WI38 (cell line): ENCODE data around the gene JPH2.

Experiments used
- H3K4me3 ChIP-seq: 2 replicates; pipeline ENCODE4 v1.5.1; 2011; ENCODE audit warnings: low read depth, mild to moderate bottlenecking, control low read depth, low read length
- TF ChIP-seq, protein P1 (sequence below): IDR thresholded peaks from 2 replicates; pipeline ENCODE4 v1.5.1; 2012; ENCODE audit warnings: low read depth, mild to moderate bottlenecking, control low read depth, low read length

JPH2 gene

DNA sequence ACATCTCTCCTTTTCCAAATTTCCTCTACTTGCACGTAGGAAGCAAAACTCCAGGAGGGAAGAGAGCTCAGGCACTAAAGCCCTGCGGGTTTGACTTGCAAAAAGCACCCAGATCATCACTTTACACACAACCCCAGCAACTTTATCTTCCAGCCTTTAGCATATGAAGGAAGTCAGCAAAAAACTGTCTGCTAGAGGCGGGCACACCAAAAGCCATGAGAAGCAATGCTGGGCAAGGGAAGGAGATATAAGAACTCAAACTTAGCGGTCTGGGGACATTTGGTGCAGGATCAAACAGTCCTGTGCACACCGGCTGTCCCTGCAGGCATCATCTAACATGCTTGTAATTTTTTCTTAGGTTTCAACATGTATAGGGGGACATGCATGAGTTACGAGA, 113.3 kb downstream of the JPH2 start:
- no peak overlapping the region for H3K4me3 ChIP-seq
- TF ChIP-seq, protein P1, sequence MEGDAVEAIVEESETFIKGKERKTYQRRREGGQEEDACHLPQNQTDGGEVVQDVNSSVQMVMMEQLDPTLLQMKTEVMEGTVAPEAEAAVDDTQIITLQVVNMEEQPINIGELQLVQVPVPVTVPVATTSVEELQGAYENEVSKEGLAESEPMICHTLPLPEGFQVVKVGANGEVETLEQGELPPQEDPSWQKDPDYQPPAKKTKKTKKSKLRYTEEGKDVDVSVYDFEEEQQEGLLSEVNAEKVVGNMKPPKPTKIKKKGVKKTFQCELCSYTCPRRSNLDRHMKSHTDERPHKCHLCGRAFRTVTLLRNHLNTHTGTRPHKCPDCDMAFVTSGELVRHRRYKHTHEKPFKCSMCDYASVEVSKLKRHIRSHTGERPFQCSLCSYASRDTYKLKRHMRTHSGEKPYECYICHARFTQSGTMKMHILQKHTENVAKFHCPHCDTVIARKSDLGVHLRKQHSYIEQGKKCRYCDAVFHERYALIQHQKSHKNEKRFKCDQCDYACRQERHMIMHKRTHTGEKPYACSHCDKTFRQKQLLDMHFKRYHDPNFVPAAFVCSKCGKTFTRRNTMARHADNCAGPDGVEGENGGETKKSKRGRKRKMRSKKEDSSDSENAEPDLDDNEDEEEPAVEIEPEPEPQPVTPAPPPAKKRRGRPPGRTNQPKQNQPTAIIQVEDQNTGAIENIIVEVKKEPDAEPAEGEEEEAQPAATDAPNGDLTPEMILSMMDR, result no peak

DNA sequence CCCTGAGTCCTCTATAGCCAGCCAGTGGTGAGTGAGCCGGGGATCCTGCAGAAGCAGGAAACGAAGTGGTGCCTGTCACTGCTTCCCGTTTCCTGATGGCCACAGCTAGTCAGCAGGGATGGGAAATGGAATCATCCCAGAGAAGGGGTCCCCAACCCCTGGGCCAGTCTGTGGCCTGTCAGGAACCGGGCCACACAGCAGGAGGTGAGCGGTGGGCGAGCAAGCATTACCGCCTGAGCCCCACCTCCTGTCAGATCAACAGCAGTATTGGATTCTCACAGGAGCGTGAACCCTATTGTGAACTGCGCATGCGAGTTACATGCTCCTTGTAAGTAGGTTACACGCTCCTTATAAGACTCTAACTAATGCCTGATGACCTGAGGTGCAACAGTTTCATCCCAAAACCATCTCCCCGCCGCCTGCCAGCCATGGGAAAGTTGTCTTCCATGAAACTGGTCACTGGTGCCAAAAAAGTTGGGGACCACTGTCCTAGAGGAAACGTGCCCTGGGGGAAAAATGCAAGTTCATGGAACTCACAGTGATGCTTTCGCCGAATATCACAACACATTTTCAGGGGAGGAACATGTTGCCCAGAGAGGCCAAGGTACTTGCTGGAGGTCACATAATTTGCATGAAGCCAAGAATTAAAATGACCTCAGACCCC, 113.8 kb downstream of the JPH2 start:
- TF ChIP-seq, protein P1, result no peak
- no peak overlapping the region for H3K4me3 ChIP-seq

DNA sequence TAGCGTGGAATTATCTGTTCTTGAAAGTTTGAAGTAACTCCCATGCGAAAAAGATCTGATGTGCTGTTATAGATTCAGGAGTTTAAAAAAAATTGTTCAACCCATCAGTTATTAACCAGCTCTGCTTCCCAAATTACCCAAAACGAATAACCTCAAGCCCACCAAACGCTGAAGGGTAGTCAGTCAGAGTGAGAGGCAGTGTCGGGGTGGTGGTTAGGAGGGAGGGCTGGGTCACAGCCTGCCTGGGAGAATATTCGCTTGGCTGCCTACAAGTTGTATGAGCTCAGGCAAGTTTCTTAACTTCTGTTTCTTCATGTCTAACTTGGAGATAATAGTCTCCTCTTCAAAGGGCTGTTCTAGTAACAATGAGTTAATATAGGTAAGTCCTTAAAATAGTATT, 114.6 kb downstream of the JPH2 start:
- H3K4me3 ChIP-seq, result no peak overlapping the region
- TF ChIP-seq, protein P1, result no peak

DNA sequence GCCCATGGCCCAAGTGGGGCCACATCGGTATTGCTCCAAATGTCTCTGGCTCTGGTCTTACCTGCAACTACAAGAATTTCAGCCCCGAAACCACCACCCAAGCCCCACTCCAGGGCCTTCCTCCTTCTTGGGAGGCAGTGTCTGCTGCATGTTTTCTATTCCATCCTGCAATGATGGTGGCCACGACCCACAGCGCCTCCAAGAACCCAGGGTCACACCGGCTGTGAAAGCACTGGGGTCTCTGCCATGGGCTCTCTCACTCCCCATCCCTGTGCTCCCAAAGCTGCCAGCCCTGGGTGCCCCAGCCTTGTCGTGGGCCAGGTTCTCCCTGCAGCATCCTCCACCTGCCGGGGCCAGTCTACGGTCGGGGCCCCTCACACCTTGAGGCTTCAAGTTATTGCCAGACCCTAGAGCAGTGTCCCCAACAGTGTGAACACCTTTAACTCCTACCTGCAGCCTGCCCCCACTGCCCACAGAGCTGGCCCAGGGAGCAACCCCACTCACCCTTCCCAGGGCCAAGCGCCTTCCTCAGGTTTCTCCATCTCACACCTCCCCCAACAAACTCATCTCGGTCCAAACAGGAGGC, 115.4 kb downstream of the JPH2 start:
- TF ChIP-seq, protein P1, result no peak
- H3K4me3 ChIP-seq, result no peak overlapping the region

DNA sequence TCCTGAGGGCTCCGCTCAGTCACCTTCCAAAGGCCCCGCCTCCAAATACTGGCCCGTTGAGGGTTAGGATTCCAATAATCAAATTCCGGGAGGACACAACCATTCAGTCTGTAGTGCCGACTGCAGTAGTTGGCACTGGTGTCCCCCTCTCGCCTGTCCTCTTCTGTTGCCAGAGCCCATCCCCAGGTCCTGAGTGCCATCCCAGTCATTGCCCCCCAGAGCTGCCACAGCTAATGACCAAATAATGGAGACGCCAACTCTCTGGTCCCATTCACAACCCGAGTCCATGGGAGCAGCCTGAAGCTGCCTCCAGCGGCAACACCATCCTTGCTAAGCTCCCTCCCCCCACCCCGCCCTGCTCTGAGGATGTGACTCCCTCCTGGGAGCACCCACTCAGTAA, 115.9 kb downstream of the JPH2 start:
- H3K4me3 ChIP-seq, result no peak overlapping the region
- TF ChIP-seq, protein P1, result no peak

DNA sequence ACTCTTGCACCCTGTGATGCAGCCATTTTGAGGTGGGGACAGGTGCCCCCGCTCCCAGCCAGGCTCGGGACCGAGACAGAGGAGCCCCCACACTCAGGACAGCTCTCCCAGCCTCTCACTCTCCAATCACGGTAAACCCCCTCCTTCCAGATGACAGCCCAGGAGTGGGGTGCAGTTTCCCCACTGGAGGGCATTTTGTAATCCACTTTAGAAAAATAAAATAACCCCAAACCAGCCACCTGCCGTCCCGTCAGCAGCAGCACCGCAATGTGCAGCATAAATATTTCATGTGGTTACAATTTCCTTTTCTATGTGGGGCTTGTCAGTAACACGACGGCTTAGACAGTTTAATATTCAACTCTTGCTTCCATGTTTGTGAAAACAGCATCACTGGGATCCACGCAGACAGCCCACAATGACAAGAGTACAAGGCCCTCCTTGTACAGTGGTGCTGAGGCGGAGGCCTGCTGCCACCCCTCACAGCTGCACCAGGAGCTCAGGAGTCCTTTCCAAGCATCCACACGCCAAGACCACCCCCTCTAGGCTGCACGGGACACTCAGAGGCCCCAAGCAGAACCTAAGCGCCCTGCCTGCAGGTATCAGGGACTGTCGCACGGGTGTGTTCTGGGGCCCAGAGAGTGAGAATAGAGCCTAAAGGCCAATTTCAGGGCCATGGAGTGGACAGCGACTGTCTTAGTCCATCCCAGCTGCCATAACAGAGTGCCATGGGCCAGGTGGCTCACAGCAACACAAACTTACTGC, 116.7 kb downstream of the JPH2 start:
- TF ChIP-seq, protein P1, result no peak
- H3K4me3 ChIP-seq, result no peak overlapping the region
